ENCODE measurements around the gene SRPK1. TPM values are rescaled to one million over a fixed set of nuclear protein-coding genes. Genes with fewer than 3 reads are reported as not detected.

Gene SRPK1
- 10 to 100 TPM; 14.3 to 76.3 (median 29.4) TPM for total RNA-seq

GRCh38 chr6:35920793-35921732, at the start of gene SRPK1:
TSS of gene SRPK1 (minus strand) at chr6:35921098. CDS start at chr6:35921056, 42 bp downstream.
- TF ChIP-seq CTCF (IDR thresholded peaks at IDR 0.05) (peak in 2 of 4 experiments; percentile 4 to 15), POLR2A (IDR thresholded peaks at IDR 0.05) (peak; percentile 67 to 74)

GRCh38 chr6:35970181-35970580, 49.3 kb upstream of the SRPK1 start:
- DNase-seq = no peak
- Histone ChIP-seq H3K27ac (no peak overlapping the region), H3K4me3 (no peak overlapping the region), H3K9me3 (no peaks in the 10 kb centered on the region), H3K36me3 (no peaks in the 10 kb centered on the region), H3K27me3 (no peaks in the 10 kb centered on the region), H3K4me1 (no peaks in the 10 kb centered on the region)
- TF ChIP-seq CTCF (IDR thresholded peaks at IDR 0.05) (no peak), POLR2A (IDR thresholded peaks at IDR 0.05) (no peak)
- intact Hi-C loops (cut with DNase I; ENCODE audit: low total_unique reads) = no loop called here

More at GRCh38 chr6:35920793-35921732, at the start of gene SRPK1:
- no peaks in the 10 kb centered on the region for H3K27me3 ChIP-seq
- peak; percentile 80 to 86 for DNase-seq
- intact Hi-C loops (cut with DNase I; ENCODE audit: low total_unique reads) = no loop called here
- H3K9me3 ChIP-seq = no peaks in the 10 kb centered on the region
- no peaks in the 10 kb centered on the region for H3K36me3 ChIP-seq
- peak within 1 kb of the TSS; percentile 85 to 87 for H3K27ac ChIP-seq
- H3K4me1 ChIP-seq = no peaks in the 10 kb centered on the region
- H3K4me3 ChIP-seq = peak within 1 kb of the TSS; percentile 86 to 94

GRCh38 chr6:35969646-35970045, 48.7 kb upstream of the SRPK1 start:
- H3K27me3 ChIP-seq = no peaks in the 10 kb centered on the region
- H3K9me3 ChIP-seq = no peaks in the 10 kb centered on the region
- no peaks in the 10 kb centered on the region for H3K36me3 ChIP-seq
- H3K4me3 ChIP-seq = no peak overlapping the region
- no peak for DNase-seq
- H3K27ac ChIP-seq = no peak overlapping the region
- intact Hi-C loops (cut with DNase I; ENCODE audit: low total_unique reads) = no loop called here
- H3K4me1 ChIP-seq = no peaks in the 10 kb centered on the region
- TF ChIP-seq POLR2A (IDR thresholded peaks at IDR 0.05) (no peak), CTCF (IDR thresholded peaks at IDR 0.05) (no peak)

DNA sequence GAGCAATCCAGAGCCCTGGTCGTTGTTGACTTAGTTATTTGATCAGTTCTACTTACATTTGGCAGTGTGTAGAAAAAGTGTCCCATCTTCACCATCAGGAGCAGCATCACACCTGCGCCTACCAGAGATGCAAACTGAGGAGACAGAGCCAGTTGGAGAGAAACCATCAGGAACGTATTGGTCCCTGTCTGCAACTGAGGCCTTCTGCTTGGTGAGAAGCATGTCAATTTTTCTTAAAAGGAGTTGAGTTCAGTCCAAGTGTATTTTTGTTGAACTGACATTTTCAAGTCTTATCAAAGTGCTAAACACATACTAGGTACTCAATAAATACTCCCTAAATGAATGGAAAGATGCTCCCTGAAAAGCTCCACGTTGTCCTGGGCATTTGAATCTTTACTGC, 47.9 kb upstream of the SRPK1 start:
- no peaks in the 10 kb centered on the region for H3K27me3 ChIP-seq
- no peak overlapping the region for H3K27ac ChIP-seq
- intact Hi-C loops (cut with DNase I; ENCODE audit: low total_unique reads) = no loop called here
- no peaks in the 10 kb centered on the region for H3K4me1 ChIP-seq
- DNase-seq = no peak
- H3K36me3 ChIP-seq = no peaks in the 10 kb centered on the region
- no peaks in the 10 kb centered on the region for H3K9me3 ChIP-seq
- TF ChIP-seq POLR2A (IDR thresholded peaks at IDR 0.05) = no peak
- no peak for TF ChIP-seq CTCF (IDR thresholded peaks at IDR 0.05)
- H3K4me3 ChIP-seq = no peak overlapping the region

- no peak overlapping the region for H3K27ac ChIP-seq
These were observed 46.3 kb upstream of the SRPK1 start for GRCh38 chr6:35967076-35967774.

More at GRCh38 chr6:35967076-35967774, 46.3 kb upstream of the SRPK1 start:
- no peak for DNase-seq
- Histone ChIP-seq H3K36me3 (no peaks in the 10 kb centered on the region), H3K4me3 (no peak overlapping the region), H3K4me1 (no peaks in the 10 kb centered on the region), H3K9me3 (no peaks in the 10 kb centered on the region), H3K27me3 (no peaks in the 10 kb centered on the region)
- intact Hi-C loops (cut with DNase I; ENCODE audit: low total_unique reads) = no loop called here
- TF ChIP-seq CTCF (IDR thresholded peaks at IDR 0.05) = no peak
- no peak for TF ChIP-seq POLR2A (IDR thresholded peaks at IDR 0.05)

Data from uterus (tissue), 4 donors.